VCaP (cell line): ENCODE measurements around the gene COQ6.

Source experiments
- H3K27ac ChIP-seq: fragments of 450-650 bp; 2 replicates; pipeline ENCODE4 v1.5.1; 2017
- CTCF ChIP-seq: fragments of 450-650 bp; conservative IDR thresholded peaks from 2 replicates; pipeline ENCODE4 v1.5.1; 2017; ENCODE audit warnings: mild to moderate bottlenecking, moderate library complexity

The COQ6 gene

DNA sequence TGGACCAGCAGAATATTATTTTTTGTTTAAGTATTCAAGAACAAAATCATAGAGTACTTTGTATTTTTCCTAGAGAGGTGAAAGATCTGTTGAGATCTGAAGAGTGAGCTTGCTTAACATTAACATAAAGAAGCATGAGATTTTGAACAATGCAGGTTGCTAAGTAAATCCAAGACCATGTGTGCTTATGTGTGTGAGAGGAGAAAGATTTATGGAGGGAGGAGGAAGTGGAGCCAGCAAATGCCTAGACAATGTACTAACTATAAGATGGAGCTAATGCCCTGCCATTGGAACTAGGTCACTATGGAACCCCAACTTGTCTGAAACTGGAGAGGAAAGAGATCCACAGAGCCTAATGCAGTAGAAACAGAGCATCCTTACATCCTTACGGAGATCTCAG is 13.6 kb upstream of the COQ6 start:
- TF ChIP-seq CTCF, result no peak
- H3K27ac ChIP-seq, result no peak overlapping the region

GRCh38 chr14:73937012-73937411 is 13.1 kb upstream of the COQ6 start:
- H3K27ac ChIP-seq, result no peak overlapping the region
- no peak for TF ChIP-seq CTCF

- no peak for TF ChIP-seq CTCF
Measured at GRCh38 chr14:73942180-73942579, 7.9 kb upstream of the COQ6 start.

DNA sequence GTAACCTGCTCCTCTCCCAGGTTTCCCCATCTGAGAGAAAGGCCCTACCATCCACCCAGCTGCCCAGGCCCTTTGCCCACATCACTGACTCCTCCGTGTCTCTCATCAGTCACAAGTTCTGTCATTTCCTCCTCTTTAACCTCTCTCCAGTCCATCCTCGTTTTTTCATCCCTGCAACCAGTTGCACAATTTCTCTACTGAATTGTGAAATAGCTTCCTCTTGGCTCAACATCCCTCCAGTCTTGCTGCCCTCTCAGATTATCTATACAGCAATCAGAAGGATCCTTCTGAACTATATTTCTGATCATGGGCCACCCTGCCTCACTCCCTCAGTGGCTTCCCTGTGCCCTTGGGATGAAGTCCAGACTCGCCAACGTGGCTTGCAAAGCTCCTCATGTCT is 7.0 kb upstream of the COQ6 start:
- no peak overlapping the region for H3K27ac ChIP-seq
- no peak for TF ChIP-seq CTCF

More at GRCh38 chr14:73942180-73942579, 7.9 kb upstream of the COQ6 start:
- no peak overlapping the region for H3K27ac ChIP-seq

DNA sequence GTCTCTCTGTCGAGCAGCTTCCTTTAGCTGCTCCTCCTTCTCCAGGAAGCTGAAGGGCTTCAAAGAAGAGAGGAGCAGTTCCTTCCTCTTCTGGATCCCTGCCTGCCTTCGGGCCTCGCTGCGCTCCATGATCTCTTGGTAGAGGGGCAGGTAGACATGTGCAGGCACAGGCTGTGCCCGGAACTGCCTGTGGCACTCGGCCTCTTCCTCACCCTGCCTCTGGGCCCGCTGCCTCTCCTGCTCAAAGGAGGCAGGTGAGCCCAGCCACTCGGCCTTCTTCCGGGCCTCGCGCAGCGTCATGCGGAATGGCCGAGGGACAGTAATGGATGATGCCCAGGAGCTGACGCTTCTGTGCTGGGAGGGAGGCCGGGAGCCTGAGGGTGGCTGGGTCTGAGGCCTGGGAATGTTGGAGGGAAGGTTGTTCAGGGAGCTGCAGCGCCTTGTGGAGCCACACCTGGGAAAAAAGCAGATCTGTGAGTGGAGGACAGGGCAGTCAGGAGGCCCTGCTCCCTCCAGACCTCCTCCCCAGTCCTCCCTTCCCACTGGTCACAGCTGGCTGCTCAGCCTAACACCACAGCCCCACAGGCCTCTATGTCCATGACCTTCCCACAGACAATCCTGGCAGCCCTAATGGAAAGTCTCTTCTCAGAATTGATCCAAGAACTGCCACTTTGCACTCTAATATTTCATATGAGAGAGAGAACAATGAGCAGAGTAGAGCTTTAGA is 5.5 kb upstream of the COQ6 start:
- peak overlapping the region; percentile 61 for H3K27ac ChIP-seq
- no peak for TF ChIP-seq CTCF

- TF ChIP-seq CTCF, result no peak
- peak overlapping the region; percentile 61 for H3K27ac ChIP-seq
Measured at GRCh38 chr14:73945159-73945670, 4.9 kb upstream of the COQ6 start.

DNA sequence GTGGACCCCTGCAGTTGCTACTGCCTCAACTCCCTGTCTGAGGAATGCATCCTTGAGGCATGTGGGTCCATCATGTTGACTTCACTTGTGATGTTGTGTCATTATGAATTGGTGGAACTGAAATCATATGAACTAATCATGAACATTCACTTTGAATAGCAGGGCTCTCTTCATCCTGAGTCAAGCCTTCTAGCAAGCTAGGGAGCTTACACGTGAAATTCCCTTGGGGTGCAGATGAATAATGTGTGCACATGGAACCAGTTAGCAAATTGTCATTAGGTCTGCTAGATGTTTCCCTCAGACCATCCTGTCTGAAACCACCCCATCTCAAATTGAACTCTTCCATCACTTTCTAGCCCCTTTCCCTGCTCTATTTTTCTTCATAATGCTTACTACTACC is 3.6 kb downstream of the COQ6 start:
- H3K27ac ChIP-seq, result no peak overlapping the region
- no peak for TF ChIP-seq CTCF
